HEK293 (cell line): ENCODE results near the gene MORC4.

Source experiments
- PRDM10 ChIP-seq: fragments of 450-650 bp; formaldehyde crosslinking; IDR thresholded peaks from 2 replicates; pipeline ENCODE4 v1.5.1; 2016; ENCODE audit warnings: missing biosample characterization, missing genetic modification characterization
- ZNF10 ChIP-seq: fragments of 450-650 bp; formaldehyde crosslinking; IDR thresholded peaks from 2 replicates; pipeline ENCODE4 v1.5.1; 2017; ENCODE audit warnings: missing biosample characterization, missing genetic modification characterization
- ZNF23 ChIP-seq: fragments of 450-650 bp; formaldehyde crosslinking; IDR thresholded peaks from 2 replicates; pipeline ENCODE4 v1.5.1; 2016; ENCODE audit warnings: missing biosample characterization, missing genetic modification characterization, borderline replicate concordance
- ZNF311 ChIP-seq: fragments of 450-650 bp; formaldehyde crosslinking; IDR thresholded peaks from 2 replicates; pipeline ENCODE4 v1.5.1; 2017; ENCODE audit warnings: missing biosample characterization, missing genetic modification characterization, borderline replicate concordance
- ZNF350 ChIP-seq: fragments of 450-650 bp; formaldehyde crosslinking; IDR thresholded peaks from 2 replicates; pipeline ENCODE4 v1.5.0; 2017; ENCODE audit warnings: missing biosample characterization, mild to moderate bottlenecking, missing genetic modification characterization
- ZNF423 ChIP-seq: fragments of 450-650 bp; formaldehyde crosslinking; IDR thresholded peaks from 2 replicates; pipeline ENCODE4 v1.5.1; 2016; ENCODE audit warnings: missing biosample characterization, missing genetic modification characterization
- ZNF792 ChIP-seq: fragments of 450-650 bp; formaldehyde crosslinking; IDR thresholded peaks from 2 replicates; pipeline ENCODE4 v1.5.1; 2016; ENCODE audit warnings: missing biosample characterization, missing genetic modification characterization
- ZSCAN16 ChIP-seq: fragments of 450-650 bp; formaldehyde crosslinking; IDR thresholded peaks from 2 replicates; pipeline ENCODE4 v1.5.1; 2016; ENCODE audit warnings: missing biosample characterization, missing genetic modification characterization
- TF ChIP-seq, protein P1 (sequence below): fragments of 450-650 bp; formaldehyde crosslinking; IDR thresholded peaks from 2 replicates; pipeline ENCODE4 v1.5.1; 2016; ENCODE audit warnings: missing biosample characterization, missing genetic modification characterization
- TF ChIP-seq, protein P2 (sequence below): fragments of 450-650 bp; formaldehyde crosslinking; IDR thresholded peaks from 2 replicates; pipeline ENCODE4 v1.5.1; 2016; ENCODE audit warnings: missing biosample characterization, missing genetic modification characterization
- TF ChIP-seq, protein P3 (sequence below): fragments of 450-650 bp; formaldehyde crosslinking; IDR thresholded peaks from 2 replicates; pipeline ENCODE4 v1.5.1; 2016; ENCODE audit warnings: missing biosample characterization, missing genetic modification characterization, borderline replicate concordance

DNA sequence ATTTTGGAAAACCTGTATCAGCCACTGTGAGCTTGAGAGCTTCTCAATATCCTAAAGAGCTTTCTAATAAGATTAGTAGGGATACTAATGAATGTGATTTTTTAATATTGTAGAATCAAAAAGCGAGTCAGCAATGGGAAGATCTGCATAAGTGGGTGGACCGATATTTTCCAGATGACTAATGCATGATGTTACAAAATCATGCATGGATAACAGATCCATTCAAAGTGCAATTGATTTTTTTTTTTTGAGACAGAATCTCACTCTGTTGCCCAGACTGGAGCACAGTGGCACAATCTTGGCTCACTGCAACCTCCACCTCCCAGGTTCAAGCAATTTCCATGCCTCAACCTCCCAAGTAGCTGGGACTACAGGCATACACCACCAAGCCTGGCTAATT is 87.1 kb downstream of the MORC4 start:
- TF ChIP-seq, protein P1, sequence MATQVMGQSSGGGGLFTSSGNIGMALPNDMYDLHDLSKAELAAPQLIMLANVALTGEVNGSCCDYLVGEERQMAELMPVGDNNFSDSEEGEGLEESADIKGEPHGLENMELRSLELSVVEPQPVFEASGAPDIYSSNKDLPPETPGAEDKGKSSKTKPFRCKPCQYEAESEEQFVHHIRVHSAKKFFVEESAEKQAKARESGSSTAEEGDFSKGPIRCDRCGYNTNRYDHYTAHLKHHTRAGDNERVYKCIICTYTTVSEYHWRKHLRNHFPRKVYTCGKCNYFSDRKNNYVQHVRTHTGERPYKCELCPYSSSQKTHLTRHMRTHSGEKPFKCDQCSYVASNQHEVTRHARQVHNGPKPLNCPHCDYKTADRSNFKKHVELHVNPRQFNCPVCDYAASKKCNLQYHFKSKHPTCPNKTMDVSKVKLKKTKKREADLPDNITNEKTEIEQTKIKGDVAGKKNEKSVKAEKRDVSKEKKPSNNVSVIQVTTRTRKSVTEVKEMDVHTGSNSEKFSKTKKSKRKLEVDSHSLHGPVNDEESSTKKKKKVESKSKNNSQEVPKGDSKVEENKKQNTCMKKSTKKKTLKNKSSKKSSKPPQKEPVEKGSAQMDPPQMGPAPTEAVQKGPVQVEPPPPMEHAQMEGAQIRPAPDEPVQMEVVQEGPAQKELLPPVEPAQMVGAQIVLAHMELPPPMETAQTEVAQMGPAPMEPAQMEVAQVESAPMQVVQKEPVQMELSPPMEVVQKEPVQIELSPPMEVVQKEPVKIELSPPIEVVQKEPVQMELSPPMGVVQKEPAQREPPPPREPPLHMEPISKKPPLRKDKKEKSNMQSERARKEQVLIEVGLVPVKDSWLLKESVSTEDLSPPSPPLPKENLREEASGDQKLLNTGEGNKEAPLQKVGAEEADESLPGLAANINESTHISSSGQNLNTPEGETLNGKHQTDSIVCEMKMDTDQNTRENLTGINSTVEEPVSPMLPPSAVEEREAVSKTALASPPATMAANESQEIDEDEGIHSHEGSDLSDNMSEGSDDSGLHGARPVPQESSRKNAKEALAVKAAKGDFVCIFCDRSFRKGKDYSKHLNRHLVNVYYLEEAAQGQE: no peak
- TF ChIP-seq ZSCAN16 (tag by site-specific recombination): no peak
- TF ChIP-seq, protein P2, sequence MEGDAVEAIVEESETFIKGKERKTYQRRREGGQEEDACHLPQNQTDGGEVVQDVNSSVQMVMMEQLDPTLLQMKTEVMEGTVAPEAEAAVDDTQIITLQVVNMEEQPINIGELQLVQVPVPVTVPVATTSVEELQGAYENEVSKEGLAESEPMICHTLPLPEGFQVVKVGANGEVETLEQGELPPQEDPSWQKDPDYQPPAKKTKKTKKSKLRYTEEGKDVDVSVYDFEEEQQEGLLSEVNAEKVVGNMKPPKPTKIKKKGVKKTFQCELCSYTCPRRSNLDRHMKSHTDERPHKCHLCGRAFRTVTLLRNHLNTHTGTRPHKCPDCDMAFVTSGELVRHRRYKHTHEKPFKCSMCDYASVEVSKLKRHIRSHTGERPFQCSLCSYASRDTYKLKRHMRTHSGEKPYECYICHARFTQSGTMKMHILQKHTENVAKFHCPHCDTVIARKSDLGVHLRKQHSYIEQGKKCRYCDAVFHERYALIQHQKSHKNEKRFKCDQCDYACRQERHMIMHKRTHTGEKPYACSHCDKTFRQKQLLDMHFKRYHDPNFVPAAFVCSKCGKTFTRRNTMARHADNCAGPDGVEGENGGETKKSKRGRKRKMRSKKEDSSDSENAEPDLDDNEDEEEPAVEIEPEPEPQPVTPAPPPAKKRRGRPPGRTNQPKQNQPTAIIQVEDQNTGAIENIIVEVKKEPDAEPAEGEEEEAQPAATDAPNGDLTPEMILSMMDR (tag by site-specific recombination): no peak
- TF ChIP-seq, protein P3, sequence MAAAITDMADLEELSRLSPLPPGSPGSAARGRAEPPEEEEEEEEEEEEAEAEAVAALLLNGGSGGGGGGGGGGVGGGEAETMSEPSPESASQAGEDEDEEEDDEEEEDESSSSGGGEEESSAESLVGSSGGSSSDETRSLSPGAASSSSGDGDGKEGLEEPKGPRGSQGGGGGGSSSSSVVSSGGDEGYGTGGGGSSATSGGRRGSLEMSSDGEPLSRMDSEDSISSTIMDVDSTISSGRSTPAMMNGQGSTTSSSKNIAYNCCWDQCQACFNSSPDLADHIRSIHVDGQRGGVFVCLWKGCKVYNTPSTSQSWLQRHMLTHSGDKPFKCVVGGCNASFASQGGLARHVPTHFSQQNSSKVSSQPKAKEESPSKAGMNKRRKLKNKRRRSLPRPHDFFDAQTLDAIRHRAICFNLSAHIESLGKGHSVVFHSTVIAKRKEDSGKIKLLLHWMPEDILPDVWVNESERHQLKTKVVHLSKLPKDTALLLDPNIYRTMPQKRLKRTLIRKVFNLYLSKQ (tag by site-specific recombination): no peak
- TF ChIP-seq ZNF10 (tag by site-specific recombination): no peak
- no peak for TF ChIP-seq PRDM10 (tag by site-specific recombination)
- no peak for TF ChIP-seq ZNF792 (tag by site-specific recombination)
- no peak for TF ChIP-seq ZNF311
- no peak for TF ChIP-seq ZNF350 (tag by site-specific recombination)
- TF ChIP-seq ZNF423 (tag by site-specific recombination): no peak
- TF ChIP-seq ZNF23 (tag by site-specific recombination): no peak
